Astrocyte of the spinal cord (primary cell): ENCODE data around the gene ETNK2.

Experiments
- DNase-seq: peaks from one replicate; pipeline ENCODE4 v3.0.0; 2011; ENCODE audit warnings: low read depth, low spot score
- H3K4me3 ChIP-seq: 2 replicates; pipeline ENCODE4 v1.5.1; 2011; ENCODE audit warnings: low read depth, mild to moderate bottlenecking, low read length, moderate library complexity
- CTCF ChIP-seq: IDR thresholded peaks from 2 replicates; pipeline ENCODE4 v1.5.1; 2012; ENCODE audit warnings: low read depth, mild to moderate bottlenecking, low read length, inconsistent platforms
- in situ Hi-C: cut with HindIII; loops from 2 replicates; pipeline ENCODE4 v1.10.0; 2017; ENCODE audit warnings: low sequenced_read_pairs

ETNK2 gene

DNA sequence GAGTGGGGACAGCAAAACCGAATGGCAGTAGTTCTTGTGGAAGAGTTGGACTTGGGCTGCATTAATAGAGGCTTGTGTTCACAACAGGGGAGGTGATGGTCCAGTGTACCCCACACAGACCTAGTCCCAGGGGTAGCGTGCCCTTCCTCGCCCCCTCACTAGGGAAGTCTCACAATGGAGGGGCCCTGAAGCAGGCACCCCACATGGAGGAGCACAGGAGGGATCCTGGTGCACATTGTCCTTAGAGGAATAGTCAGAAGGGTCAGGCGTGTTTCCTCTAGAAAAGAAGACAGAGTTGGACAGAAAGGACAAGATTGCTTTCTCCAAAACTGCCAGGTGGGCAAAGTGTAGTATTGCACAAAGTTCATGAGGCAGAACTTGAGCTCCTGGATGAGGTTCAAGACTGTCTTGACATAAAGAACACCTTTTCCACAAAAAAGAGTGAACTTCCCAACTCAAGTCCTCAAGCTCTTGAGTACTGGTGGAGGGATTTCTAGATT lies 23.3 kb downstream of the ETNK2 start:
- peak; percentile 10 for DNase-seq
- in situ Hi-C loops = loop anchor here (25.0 kb wide), 1 partner anchor 266 kb away; the partner anchor contains the start of gene SNRPE
- TF ChIP-seq CTCF = no peak
- H3K4me3 ChIP-seq = no peak overlapping the region

GRCh38 chr1:204127597-204128242 lies 24.1 kb downstream of the ETNK2 start:
- no peak overlapping the region for H3K4me3 ChIP-seq
- DNase-seq = peak; percentile 71
- TF ChIP-seq CTCF = peak; percentile 99
- in situ Hi-C loops = loop anchor here (25.0 kb wide), 1 partner anchor 265 kb away; the partner anchor contains the start of gene SNRPE

GRCh38 chr1:204126956-204127355 lies 24.9 kb downstream of the ETNK2 start:
- TF ChIP-seq CTCF = no peak
- H3K4me3 ChIP-seq = no peak overlapping the region
- in situ Hi-C loops = loop anchor here (25.0 kb wide), 1 partner anchor 265 kb away; the partner anchor contains the start of gene SNRPE
- DNase-seq = no peak

- TF ChIP-seq CTCF = no peak
- in situ Hi-C loops = loop anchor here (25.0 kb wide), 1 partner anchor 264 kb away; the partner anchor contains the start of gene SNRPE
- no peak overlapping the region for H3K4me3 ChIP-seq
- DNase-seq = no peak
Measured at GRCh38 chr1:204126386-204126785, 25.5 kb downstream of the ETNK2 start.

GRCh38 chr1:204125759-204126351 lies 26.0 kb downstream of the ETNK2 start:
- in situ Hi-C loops = loop anchor here (25.0 kb wide), 1 partner anchor 264 kb away; the partner anchor contains the start of gene SNRPE
- no peak for DNase-seq
- no peak overlapping the region for H3K4me3 ChIP-seq
- TF ChIP-seq CTCF = no peak

DNA sequence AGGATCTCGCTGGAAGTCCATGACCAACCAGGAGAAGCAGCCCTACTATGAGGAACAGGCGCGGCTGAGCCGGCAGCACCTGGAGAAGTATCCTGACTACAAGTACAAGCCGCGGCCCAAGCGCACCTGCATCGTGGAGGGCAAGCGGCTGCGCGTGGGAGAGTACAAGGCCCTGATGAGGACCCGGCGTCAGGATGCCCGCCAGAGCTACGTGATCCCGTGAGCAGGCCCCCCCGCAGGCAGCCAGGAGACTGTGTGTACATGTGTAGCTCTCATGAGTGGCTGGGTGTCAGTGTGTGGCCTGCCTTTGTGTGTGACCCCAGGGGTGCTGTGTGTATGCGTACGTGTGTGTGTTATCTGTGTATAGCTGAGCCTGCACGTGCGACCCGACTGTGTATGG lies 27.2 kb downstream of the ETNK2 start:
- DNase-seq = no peak
- no peak overlapping the region for H3K4me3 ChIP-seq
- in situ Hi-C loops = loop anchor here (25.0 kb wide), 1 partner anchor 262 kb away; the partner anchor contains the start of gene SNRPE
- TF ChIP-seq CTCF = no peak
